Smooth muscle cell (in vitro differentiated cells): ENCODE data around the gene TM4SF20. TPM values are rescaled to one million over a fixed set of nuclear protein-coding genes. Genes with fewer than 3 reads are reported as not detected.

Source experiments
- DNase-seq: peaks from one replicate; lab custom pipeline; 2025; ENCODE audit not compliant: unreplicated experiment; lab: John Stamatoyannopoulos, UW
- H2AFZ ChIP-seq: fragments of 200-600 bp; sonication (generic); 2 replicates; pipeline ENCODE4 v1.6.0; 2016; ENCODE audit warnings: antibody characterized with exemption, low read depth, mild to moderate bottlenecking
- H3F3A ChIP-seq: fragments of 200-600 bp; sonication (generic); 2 replicates; pipeline ENCODE4 v1.6.0; 2017; ENCODE audit warnings: antibody characterized with exemption, low read depth
- H3K27ac ChIP-seq: fragments of 200-600 bp; sonication (generic); 2 replicates; pipeline ENCODE4 v1.5.1; 2016; ENCODE audit warnings: low read depth, mild to moderate bottlenecking
- H3K27me3 ChIP-seq: fragments of 200-600 bp; sonication (generic); 2 replicates; pipeline ENCODE4 v1.6.1; 2016; ENCODE audit warnings: low read depth, mild to moderate bottlenecking
- H3K36me3 ChIP-seq: fragments of 200-600 bp; sonication (generic); 2 replicates; pipeline ENCODE4 v1.5.1; 2016; ENCODE audit warnings: low read depth
- H3K4me1 ChIP-seq: fragments of 200-600 bp; sonication (generic); 2 replicates; pipeline ENCODE4 v1.5.1; 2016; ENCODE audit warnings: low read depth
- H3K4me2 ChIP-seq: fragments of 200-600 bp; sonication (generic); 2 replicates; pipeline ENCODE4 v1.6.0; 2016; ENCODE audit warnings: mild to moderate bottlenecking
- H3K4me3 ChIP-seq: fragments of 200-600 bp; sonication (generic); 2 replicates; pipeline ENCODE4 v1.5.1; 2016; ENCODE audit warnings: mild to moderate bottlenecking
- H3K79me2 ChIP-seq: fragments of 200-600 bp; sonication (generic); 2 replicates; pipeline ENCODE4 v1.6.0; 2016; ENCODE audit warnings: low read depth, mild to moderate bottlenecking
- H3K9ac ChIP-seq: fragments of 200-600 bp; sonication (generic); 2 replicates; pipeline ENCODE4 v1.6.0; 2016; ENCODE audit warnings: low read depth
- H3K9me3 ChIP-seq: fragments of 200-600 bp; sonication (generic); replicated peaks from 2 replicates; pipeline ENCODE4 v1.5.1; 2016; ENCODE audit warnings: low read depth
- H4K20me1 ChIP-seq: fragments of 200-600 bp; sonication (generic); 2 replicates; pipeline ENCODE4 v1.6.0; 2016; ENCODE audit warnings: low read depth
- CTCF ChIP-seq: fragments of 200-600 bp; sonication (generic); IDR thresholded peaks from 2 replicates; pipeline ENCODE4 v1.5.1; 2017; ENCODE audit warnings: borderline replicate concordance, mild to moderate bottlenecking, antibody characterized with exemption; ENCODE audit not compliant: insufficient read depth, poor library complexity, severe bottlenecking
- WGBS: methylation state at CpG from one replicate; pipeline ENCODE4 v1.1.7; 2016; ENCODE audit warnings: low lambda C conversion rate; 5-methylcytosine and 5-hydroxymethylcytosine counted together
- polyA plus RNA-seq: library from polyadenylated mRNA; unstranded; fragments of >200 nt; fragmentation: Nextera tagmentation; extraction: Ambion mirVana; gene quantifications from 2 replicates; pipeline ENCODE4 v1.2.1, GENCODE V29; 2016
- total RNA-seq: library from RNA; depleted of rRNA; stranded (reverse); fragments of >200 nt; gene quantifications from 2 replicates; pipeline ENCODE4 v1.2.3, GENCODE V29; 2014

Gene TM4SF20
- total and polyA plus RNA-seq, 2 experiments from 2014 or later: not detected

- TF ChIP-seq CTCF: no peak
- H3K4me2 ChIP-seq: no peak overlapping the region
- H3K9ac ChIP-seq: no peak overlapping the region
- H3K36me3 ChIP-seq: no peaks in the 10 kb centered on the region
- no peaks in the 10 kb centered on the region for H3K79me2 ChIP-seq
- H4K20me1 ChIP-seq: no peaks in the 10 kb centered on the region
- no peaks in the 10 kb centered on the region for H3K4me1 ChIP-seq
- H3K9me3 ChIP-seq: no peaks in the 10 kb centered on the region
- H3K27ac ChIP-seq: no peak overlapping the region
- H3F3A ChIP-seq: peaks cover 5% of the 10 kb centered on the region
- DNase-seq: no peak
- 91% methylated on average over 6 of the region's 6 CpGs for WGBS
- H3K27me3 ChIP-seq: no peaks in the 10 kb centered on the region
- no peak overlapping the region for H2AFZ ChIP-seq
- no peak overlapping the region for H3K4me3 ChIP-seq
These were observed 15.3 kb downstream of the TM4SF20 start for GRCh38 chr2:227363756-227364155.

GRCh38 chr2:227360351-227360750 lies 18.8 kb downstream of the TM4SF20 start:
- H4K20me1 ChIP-seq: no peaks in the 10 kb centered on the region
- H3K4me1 ChIP-seq: no peaks in the 10 kb centered on the region
- no peak for DNase-seq
- no peak for TF ChIP-seq CTCF
- no peaks in the 10 kb centered on the region for H3K27me3 ChIP-seq
- no peak overlapping the region for H3K4me2 ChIP-seq
- peaks cover 19% of the 10 kb centered on the region for H3K36me3 ChIP-seq
- 76% methylated on average over 5 of the region's 5 CpGs for WGBS
- no peaks in the 10 kb centered on the region for H3K9me3 ChIP-seq
- no peak overlapping the region for H3K27ac ChIP-seq
- no peak overlapping the region for H2AFZ ChIP-seq
- H3K79me2 ChIP-seq: no peaks in the 10 kb centered on the region
- H3K4me3 ChIP-seq: no peak overlapping the region
- H3F3A ChIP-seq: peaks cover 5% of the 10 kb centered on the region
- no peak overlapping the region for H3K9ac ChIP-seq

GRCh38 chr2:227351639-227352038 lies 27.5 kb downstream of the TM4SF20 start:
- Histone ChIP-seq H4K20me1 (no peaks in the 10 kb centered on the region), H3K79me2 (no peaks in the 10 kb centered on the region), H3K9me3 (no peaks in the 10 kb centered on the region), H3K4me3 (no peak overlapping the region), H3K36me3 (peaks cover 10% of the 10 kb centered on the region), H3K27ac (no peak overlapping the region), H3F3A (no peaks in the 10 kb centered on the region), H3K4me1 (no peaks in the 10 kb centered on the region), H2AFZ (no peak overlapping the region), H3K4me2 (no peak overlapping the region), H3K27me3 (no peaks in the 10 kb centered on the region), H3K9ac (no peak overlapping the region)
- TF ChIP-seq CTCF: no peak
- WGBS: 82% methylated on average over 4 of the region's 4 CpGs
- no peak for DNase-seq

GRCh38 chr2:227349989-227350612 lies 29.0 kb downstream of the TM4SF20 start:
- Histone ChIP-seq H3K36me3 (peaks cover 6% of the 10 kb centered on the region), H3K27ac (no peak overlapping the region), H3K27me3 (no peaks in the 10 kb centered on the region), H3F3A (no peaks in the 10 kb centered on the region), H4K20me1 (no peaks in the 10 kb centered on the region), H2AFZ (no peak overlapping the region), H3K4me1 (no peaks in the 10 kb centered on the region), H3K79me2 (no peaks in the 10 kb centered on the region), H3K9me3 (no peaks in the 10 kb centered on the region), H3K4me3 (no peak overlapping the region), H3K9ac (no peak overlapping the region), H3K4me2 (no peak overlapping the region)
- no peak for TF ChIP-seq CTCF
- DNase-seq: no peak
- 97% methylated on average over 7 of the region's 7 CpGs for WGBS
